ENCODE results near the gene SPTB.

Gene SPTB

DNA sequence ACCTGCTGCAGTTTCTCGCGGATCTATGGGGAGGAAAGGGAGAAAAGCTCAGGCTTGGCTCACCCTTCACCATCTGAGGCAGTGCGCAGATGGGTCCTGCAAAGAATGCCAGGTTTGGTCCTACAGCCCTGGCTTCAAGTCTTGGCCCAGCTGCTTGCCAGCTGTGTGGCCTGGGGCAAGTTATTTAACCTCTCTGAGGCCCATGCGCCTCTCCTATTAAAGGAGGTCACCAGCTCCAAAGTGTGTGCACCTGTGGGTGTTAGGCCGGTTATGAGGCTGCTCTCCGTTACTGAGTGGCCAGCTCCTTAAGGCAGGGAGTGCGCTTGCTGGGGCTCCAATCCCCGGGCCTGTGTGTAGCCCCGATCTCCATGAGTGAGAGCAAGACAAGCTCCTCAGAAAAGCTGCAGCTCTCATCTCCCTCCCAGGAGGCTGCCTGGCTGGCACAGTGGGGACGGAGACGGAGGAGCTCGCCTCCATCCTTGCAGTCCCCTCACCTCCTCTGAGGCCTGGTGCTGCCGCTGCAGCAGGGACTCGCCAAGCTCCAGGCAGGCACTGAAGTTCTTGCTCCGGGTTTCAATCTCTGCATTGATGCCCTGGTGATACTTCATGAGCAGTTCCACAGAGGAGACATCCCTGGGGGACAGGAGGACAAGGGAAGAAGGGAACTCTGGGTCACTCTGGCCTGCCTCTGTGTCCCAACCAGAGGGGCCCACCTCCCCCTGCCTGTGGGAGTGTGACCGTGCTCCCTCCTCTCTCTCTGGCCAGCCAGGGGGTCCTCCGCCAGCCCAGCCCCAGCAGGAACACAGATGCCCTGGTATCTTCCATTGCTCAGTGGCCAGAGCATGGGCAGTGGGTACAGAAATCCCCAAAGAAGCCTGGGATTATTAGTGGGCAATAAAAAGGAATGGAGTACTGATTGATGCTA, 110.3 kb downstream of the SPTB start:
- no peak overlapping the region for H3K4me3 ChIP-seq (ENCODE audit: low read length)
- no peak for TF ChIP-seq ZNF274 (IDR thresholded peaks at IDR 0.05; ENCODE audit: low read depth, low read length)

DNA sequence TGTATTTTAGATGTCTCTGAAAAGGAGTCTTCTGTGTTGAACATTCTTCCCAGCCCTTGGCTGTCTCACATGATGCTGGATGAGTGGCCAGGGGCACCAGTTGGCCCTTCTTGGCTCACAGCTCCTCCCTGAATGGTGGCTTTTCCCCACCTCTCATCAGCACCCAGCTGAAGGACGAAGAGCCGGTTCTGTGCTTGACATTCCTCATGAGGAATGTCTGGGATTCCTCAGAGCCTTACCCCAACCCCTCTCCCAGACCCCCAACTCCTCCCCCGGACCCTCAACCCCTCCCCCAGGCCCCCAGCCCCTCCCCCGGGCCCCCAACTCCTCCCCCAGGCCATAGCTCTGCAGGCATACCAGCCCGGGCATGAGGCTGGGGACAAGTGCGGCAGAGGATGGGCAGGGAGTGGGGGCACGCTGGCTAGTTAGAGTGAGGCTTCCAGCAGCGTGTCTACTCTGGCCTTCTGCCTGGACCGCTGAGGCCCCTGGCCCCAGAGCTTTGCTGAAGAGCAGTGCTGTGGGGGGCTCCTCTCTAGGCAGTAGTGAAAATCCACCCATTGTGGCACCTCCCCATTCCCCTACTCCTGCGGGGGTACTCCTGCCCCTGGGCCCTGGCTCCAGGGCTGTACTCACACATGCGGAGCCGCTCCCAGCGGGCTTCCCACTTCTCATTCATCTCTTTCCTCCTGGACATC, 111.2 kb downstream of the SPTB start:
- no peak overlapping the region for H3K4me3 ChIP-seq (ENCODE audit: low read length)
- TF ChIP-seq ZNF274 (IDR thresholded peaks at IDR 0.05; ENCODE audit: low read depth, low read length), result no peak

GRCh38 chr14:64767215-64767964, 112.3 kb downstream of the SPTB start:
- TF ChIP-seq ZNF274 (IDR thresholded peaks at IDR 0.05; ENCODE audit: low read depth, low read length), result no peak
- no peak overlapping the region for H3K4me3 ChIP-seq (ENCODE audit: low read length)

DNA sequence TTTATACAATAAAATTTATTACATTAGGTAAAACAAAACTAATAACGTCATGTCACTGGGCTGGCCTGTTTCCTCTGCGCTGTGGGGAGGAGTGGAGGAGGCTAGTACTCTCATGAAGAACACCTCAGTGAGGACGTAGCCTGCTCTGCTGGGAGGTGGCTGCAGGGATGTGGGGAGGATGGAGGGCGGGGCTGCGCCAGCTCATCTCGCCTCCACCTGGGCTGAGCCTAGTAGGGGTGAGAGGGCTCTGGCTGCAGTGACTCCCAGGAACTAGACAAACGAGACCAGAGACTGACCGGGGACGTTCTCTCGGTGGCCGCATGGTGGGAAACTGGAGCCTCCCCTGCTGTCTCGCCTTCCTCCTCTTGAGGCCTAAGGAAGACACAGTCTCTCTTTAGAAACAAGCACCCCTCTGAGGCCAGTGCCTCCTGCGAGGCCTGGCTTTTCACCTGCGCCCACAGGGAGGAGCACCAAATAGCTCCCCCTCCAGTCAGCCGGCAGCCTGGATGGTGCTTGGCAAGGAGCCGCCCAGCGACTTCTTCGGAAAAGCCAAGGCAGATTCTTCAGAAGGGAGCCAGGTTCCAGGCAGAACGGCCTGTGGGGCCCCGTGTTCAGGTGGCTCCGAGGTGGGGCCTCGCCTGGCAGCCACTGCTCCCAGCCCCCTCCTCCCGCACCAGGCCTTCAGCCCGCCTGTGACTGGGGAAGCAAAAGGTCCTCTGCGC, 113.1 kb downstream of the SPTB start:
- H3K4me3 ChIP-seq (ENCODE audit: low read length), result no peak overlapping the region
- no peak for TF ChIP-seq ZNF274 (IDR thresholded peaks at IDR 0.05; ENCODE audit: low read depth, low read length)

DNA sequence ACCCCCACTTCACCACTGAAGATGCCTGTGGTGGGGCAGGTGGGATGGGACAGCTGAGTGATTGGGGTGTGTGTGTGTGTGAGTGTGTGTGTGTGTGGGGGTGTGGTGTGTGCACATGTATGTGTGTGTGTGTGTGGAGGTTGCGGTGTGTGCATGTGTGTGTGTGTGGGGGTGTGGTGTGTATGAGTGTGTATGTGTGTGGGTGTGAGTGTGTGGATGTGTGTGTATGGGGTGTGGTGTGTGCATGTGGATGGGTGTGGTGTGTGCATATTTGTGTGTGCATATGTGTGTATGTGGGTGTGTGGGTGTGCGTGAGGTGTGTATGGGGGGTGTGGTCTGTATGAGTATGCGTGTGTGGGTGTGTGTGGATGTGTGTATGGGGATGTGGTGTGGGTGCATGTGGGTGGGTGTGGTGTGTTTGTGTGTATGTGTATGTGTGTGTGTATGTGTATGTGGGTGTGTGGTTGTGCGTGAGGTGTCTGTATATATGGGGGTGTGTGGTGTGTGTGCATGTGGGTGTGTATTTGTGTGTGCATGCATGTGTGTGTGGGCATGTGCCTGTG, 113.9 kb downstream of the SPTB start:
- no peak for TF ChIP-seq ZNF274 (IDR thresholded peaks at IDR 0.05; ENCODE audit: low read depth, low read length)
- no peak overlapping the region for H3K4me3 ChIP-seq (ENCODE audit: low read length)

DNA sequence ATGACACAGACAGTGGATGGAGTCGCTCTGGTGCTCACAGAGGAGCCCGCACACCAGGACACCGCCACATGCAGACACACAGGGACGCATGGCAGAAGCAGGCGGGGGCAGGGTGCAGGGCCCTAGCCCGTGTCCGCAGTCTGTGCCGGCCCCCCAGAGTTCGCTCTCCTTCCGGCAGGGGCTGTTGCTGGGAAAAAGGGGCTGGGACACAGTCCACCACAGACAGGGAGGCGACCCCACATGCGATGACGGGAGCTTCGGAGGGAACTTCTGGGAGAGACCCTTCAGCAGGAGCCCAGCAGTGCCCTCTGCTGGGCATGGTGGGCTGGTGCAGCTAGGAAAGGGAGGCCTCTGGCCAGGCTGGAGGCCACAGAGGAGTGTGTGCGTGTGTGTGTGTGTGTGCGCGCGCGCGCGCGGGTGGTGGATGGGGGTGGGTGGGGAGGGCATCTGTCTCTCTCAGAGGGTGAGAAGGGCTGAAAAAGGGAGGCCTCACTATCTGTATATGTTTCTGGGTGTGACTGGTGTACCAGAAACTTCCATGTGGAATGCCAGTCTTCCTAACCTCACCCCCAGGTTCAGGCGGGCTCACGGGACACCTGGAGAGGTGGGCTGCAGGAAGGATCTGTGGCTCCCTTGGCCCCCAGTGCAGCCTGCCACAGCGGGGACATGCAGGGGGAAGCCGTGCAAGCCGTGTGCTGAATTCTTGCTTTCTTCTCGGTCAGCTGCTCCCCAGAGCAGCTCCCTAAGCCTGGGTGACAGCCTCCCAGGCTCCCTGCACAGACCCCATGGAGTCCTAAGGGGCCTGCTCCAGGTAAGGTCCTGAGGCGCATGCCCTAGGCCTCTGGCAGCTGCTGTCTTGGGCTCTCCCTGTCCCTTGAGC, 114.8 kb downstream of the SPTB start:
- TF ChIP-seq ZNF274 (IDR thresholded peaks at IDR 0.05; ENCODE audit: low read depth, low read length), result no peak
- H3K4me3 ChIP-seq (ENCODE audit: low read length), result no peak overlapping the region

DNA sequence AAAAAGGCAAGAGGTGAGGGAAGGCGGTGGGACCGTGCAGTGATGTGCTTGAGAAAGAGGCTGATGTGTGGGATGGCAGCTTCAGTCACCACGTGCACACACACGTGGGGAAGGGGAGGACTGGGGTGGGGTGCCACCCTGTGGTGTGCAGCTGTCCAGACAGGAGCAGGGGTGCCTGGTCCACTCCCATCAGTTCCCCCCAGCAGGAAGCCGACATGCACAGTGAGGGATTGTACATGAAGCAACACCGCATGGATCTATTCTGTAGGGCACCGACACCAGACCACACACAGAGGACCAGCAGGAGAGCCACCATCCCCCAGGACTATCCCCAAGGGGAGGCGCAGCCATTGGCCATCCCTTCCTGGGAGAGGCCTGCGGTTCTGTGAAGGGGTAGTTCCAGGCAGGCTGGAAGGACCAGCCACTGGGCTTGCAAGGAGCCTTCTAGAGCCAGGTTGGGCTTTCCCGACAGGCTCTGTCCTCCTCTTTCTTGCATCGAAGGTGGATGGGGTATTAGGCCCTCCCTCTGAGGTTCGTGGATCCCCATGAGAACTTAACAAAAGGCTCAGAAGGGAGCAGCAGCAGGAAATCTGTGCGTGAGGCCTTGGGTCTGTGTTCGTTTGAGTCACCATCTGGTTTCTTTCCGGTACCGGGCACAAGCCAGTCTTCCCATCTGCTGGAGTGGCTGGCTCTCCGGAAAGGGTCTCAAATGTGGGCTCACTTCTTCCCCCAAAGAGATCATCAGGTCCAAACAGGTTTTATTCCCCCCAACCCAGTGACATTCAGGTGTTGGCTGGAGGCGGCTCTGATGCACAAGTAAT, 115.7 kb downstream of the SPTB start:
- no peak for TF ChIP-seq ZNF274 (IDR thresholded peaks at IDR 0.05; ENCODE audit: low read depth, low read length)
- no peak overlapping the region for H3K4me3 ChIP-seq (ENCODE audit: low read length)

GRCh38 chr14:64763085-64763782, 116.5 kb downstream of the SPTB start:
- no peak for TF ChIP-seq ZNF274 (IDR thresholded peaks at IDR 0.05; ENCODE audit: low read depth, low read length)
- H3K4me3 ChIP-seq (ENCODE audit: low read length), result no peak overlapping the region

DNA sequence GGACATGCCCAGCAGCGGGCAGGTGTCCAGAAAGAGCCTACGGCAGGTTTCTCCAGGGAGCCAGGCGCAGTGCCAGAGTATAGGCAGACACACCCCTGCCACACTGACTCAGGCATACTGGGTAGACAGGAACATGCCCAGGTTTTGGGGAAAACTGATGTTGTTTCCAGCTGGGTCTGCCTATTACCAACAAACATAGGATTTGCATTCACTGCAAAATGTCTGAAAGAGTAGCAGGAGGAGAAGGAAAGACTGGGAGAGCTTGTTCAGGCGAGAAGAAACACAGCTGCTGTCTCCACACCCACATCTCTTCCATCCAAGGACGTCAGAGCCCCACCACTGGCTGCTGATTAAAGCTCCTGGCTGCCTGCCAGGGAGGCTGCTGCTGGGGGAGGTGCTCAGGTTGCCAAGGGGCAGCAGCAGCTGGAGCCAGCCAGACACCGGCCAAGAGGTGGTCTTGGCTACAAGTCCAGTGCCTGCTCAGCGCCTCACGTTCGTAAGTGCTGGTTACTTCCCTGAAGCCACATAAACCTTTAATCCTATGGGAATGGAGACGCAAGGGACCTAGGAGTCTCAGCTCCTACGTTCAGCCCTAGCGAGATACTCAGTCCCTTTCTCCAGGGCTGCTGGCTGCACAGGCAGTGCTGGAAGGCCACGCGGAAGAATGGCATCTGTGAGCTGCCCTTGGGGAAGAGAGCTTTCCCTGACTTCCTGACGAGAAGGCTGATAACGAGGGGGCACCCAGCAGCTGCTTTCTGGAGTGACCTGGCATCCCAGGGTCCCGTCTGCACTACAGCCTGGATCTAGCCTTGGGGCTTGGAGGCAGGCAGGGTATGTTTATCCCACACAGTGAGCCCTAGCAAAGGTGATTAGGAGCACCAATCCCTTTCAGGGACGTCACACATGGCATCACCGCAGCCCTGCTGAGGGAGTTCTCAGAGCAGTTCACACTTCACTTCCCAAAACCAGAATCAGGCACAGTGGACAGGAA, 117.4 kb downstream of the SPTB start:
- no peak for TF ChIP-seq ZNF274 (IDR thresholded peaks at IDR 0.05; ENCODE audit: low read depth, low read length)
- no peak overlapping the region for H3K4me3 ChIP-seq (ENCODE audit: low read length)

- no peak overlapping the region for H3K4me3 ChIP-seq (ENCODE audit: low read length)
- no peak for TF ChIP-seq ZNF274 (IDR thresholded peaks at IDR 0.05; ENCODE audit: low read depth, low read length)
Measured at GRCh38 chr14:64761441-64762043, 118.2 kb downstream of the SPTB start.
